ENCODE measurements around the gene MGAT3. TPM values are rescaled to one million over a fixed set of nuclear protein-coding genes. Genes with fewer than 3 reads are reported as not detected.
A peak's percentile ranks its signal among the peaks of the same experiment; 100 is the strongest.

Gene MGAT3
- total and polyA plus RNA-seq, 2 of the 13 experiments (the other 11 are each of a cell fraction or from before 2014, with no cell fraction given): 0.11 to 0.15 TPM

DNA sequence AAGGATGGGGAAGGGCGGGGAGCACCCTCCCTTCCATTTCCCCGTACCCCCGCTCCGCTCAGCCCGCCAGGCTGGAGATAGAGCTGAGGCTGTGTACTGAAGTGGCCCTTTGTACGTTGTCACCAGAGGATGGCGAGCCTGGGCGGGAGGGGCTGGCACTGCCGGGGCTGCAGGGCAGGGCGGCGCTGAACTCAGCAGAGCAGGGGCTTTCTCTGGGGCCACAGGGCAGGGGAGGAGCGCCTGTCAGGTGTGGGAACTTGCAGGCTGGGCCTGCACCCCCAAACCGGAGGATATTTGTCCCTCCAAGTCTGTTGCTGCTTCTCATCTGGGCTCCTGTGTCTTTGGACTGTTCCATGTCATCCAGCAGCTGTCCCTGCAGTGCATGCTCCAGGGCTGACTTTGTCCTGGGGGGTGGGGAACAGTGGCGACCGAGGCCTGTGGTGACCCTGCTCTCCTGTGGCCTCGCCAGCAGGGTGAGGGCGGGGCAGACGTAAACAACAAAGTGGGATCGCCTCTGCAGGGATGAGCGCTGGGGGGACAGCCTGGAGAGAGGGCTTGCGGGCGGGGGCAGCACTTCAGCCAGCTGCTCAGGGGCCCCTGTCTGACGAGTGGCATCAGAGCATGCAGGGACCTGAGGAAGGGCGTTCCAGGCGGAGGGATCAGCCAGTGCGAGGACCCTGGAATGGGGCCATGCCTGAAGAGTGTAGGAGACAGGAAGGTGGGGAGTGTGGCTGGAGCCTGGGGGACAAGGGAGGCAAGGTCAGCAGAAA, 13.1 kb downstream of the MGAT3 start (continued):
- peak; percentile 58; the same call in 1 of the 2 replicates for TF ChIP-seq FOXJ3 (CRISPR knock-in tag; IDR thresholded peaks at IDR 0.05; ENCODE audit: borderline replicate concordance)
- TF ChIP-seq HNRNPK (IDR thresholded peaks at IDR 0.05; ENCODE audit: low read depth, low read length, poor library complexity, severe bottlenecking): no peak
- peak; percentile 60 for TF ChIP-seq ZNF121 (CRISPR knock-in tag; IDR thresholded peaks at IDR 0.05)
- TF ChIP-seq TARDBP (CRISPR knock-in tag; IDR thresholded peaks at IDR 0.05): peak; percentile 78; the same call in 1 of the 2 replicates
- peak; percentile 39; the same call in 1 of the 2 replicates for TF ChIP-seq MEIS2 (CRISPR knock-in tag; IDR thresholded peaks at IDR 0.05)
- peak; percentile 82 for TF ChIP-seq HNF4A (CRISPR knock-in tag; IDR thresholded peaks at IDR 0.05)
- no peak for TF ChIP-seq KLF9 (CRISPR knock-in tag; IDR thresholded peaks at IDR 0.05; ENCODE audit: low read depth)
- TF ChIP-seq ZFY (CRISPR knock-in tag; IDR thresholded peaks at IDR 0.05): peak; percentile 70
- no peak for TF ChIP-seq REL (CRISPR knock-in tag; conservative IDR thresholded peaks at IDR 0.05)
- TF ChIP-seq GPN1 (CRISPR knock-in tag; IDR thresholded peaks at IDR 0.05; ENCODE audit: borderline replicate concordance): no peak
- no peak for TF ChIP-seq ZNF7 (CRISPR knock-in tag; IDR thresholded peaks at IDR 0.05)
- TF ChIP-seq EED (CRISPR knock-in tag; IDR thresholded peaks at IDR 0.05): no peak
- TF ChIP-seq KAT8 (CRISPR knock-in tag; IDR thresholded peaks at IDR 0.05): 0 out of 2 replicates have a peak, but pooled peaks have one; percentile 31
- TF ChIP-seq XBP1 (CRISPR knock-in tag; IDR thresholded peaks at IDR 0.05): no peak
- TF ChIP-seq, protein P1, sequence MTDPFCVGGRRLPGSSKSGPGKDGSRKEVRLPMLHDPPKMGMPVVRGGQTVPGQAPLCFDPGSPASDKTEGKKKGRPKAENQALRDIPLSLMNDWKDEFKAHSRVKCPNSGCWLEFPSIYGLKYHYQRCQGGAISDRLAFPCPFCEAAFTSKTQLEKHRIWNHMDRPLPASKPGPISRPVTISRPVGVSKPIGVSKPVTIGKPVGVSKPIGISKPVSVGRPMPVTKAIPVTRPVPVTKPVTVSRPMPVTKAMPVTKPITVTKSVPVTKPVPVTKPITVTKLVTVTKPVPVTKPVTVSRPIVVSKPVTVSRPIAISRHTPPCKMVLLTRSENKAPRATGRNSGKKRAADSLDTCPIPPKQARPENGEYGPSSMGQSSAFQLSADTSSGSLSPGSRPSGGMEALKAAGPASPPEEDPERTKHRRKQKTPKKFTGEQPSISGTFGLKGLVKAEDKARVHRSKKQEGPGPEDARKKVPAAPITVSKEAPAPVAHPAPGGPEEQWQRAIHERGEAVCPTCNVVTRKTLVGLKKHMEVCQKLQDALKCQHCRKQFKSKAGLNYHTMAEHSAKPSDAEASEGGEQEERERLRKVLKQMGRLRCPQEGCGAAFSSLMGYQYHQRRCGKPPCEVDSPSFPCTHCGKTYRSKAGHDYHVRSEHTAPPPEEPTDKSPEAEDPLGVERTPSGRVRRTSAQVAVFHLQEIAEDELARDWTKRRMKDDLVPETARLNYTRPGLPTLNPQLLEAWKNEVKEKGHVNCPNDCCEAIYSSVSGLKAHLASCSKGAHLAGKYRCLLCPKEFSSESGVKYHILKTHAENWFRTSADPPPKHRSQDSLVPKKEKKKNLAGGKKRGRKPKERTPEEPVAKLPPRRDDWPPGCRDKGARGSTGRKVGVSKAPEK (CRISPR knock-in tag; IDR thresholded peaks at IDR 0.05; ENCODE audit: borderline replicate concordance): peak; percentile 96; the same call in 1 of the 2 replicates
- TF ChIP-seq ZNF333 (CRISPR knock-in tag; IDR thresholded peaks at IDR 0.05; ENCODE audit: borderline replicate concordance): 0 out of 2 replicates have a peak, but pooled peaks have one; percentile 13
- no peak for TF ChIP-seq NR2F2 (IDR thresholded peaks at IDR 0.05; ENCODE audit: borderline replicate concordance, low read depth)
- 0 out of 2 replicates have a peak, but pooled peaks have one; percentile 30 for TF ChIP-seq ZNF746 (CRISPR knock-in tag; IDR thresholded peaks at IDR 0.05)
- peak; percentile 63; the same call in 1 of the 2 replicates for TF ChIP-seq MYC (CRISPR knock-in tag; IDR thresholded peaks at IDR 0.05; ENCODE audit: borderline replicate concordance)
- peak; percentile 28 for TF ChIP-seq SRSF1 (optimal IDR thresholded peaks at IDR 0.05; ENCODE audit: low read depth, low read length)
- no peak for TF ChIP-seq ZNF619 (CRISPR knock-in tag; IDR thresholded peaks at IDR 0.05)
- TF ChIP-seq, protein P2, sequence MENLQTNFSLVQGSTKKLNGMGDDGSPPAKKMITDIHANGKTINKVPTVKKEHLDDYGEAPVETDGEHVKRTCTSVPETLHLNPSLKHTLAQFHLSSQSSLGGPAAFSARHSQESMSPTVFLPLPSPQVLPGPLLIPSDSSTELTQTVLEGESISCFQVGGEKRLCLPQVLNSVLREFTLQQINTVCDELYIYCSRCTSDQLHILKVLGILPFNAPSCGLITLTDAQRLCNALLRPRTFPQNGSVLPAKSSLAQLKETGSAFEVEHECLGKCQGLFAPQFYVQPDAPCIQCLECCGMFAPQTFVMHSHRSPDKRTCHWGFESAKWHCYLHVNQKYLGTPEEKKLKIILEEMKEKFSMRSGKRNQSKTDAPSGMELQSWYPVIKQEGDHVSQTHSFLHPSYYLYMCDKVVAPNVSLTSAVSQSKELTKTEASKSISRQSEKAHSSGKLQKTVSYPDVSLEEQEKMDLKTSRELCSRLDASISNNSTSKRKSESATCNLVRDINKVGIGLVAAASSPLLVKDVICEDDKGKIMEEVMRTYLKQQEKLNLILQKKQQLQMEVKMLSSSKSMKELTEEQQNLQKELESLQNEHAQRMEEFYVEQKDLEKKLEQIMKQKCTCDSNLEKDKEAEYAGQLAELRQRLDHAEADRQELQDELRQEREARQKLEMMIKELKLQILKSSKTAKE (CRISPR knock-in tag; IDR thresholded peaks at IDR 0.05; ENCODE audit: borderline replicate concordance): peak; percentile 90
- peak; percentile 32; the same call in 1 of the 2 replicates for TF ChIP-seq HOXD1 (CRISPR knock-in tag; IDR thresholded peaks at IDR 0.05)
- peak; percentile 55; the same call in 1 of the 2 replicates for TF ChIP-seq ZNF556 (CRISPR knock-in tag; IDR thresholded peaks at IDR 0.05; ENCODE audit: borderline replicate concordance)
- TF ChIP-seq, protein P3, sequence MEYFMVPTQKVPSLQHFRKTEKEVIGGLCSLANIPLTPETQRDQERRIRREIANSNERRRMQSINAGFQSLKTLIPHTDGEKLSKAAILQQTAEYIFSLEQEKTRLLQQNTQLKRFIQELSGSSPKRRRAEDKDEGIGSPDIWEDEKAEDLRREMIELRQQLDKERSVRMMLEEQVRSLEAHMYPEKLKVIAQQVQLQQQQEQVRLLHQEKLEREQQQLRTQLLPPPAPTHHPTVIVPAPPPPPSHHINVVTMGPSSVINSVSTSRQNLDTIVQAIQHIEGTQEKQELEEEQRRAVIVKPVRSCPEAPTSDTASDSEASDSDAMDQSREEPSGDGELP (IDR thresholded peaks at IDR 0.05; ENCODE audit: borderline replicate concordance, low read depth): peak; percentile 82; the same call in 1 of the 2 replicates
- no peak for TF ChIP-seq RFX1 (IDR thresholded peaks at IDR 0.05)
